Endothelial cell of umbilical vein (primary cell): ENCODE data around the gene KRTAP2-1.

Experiments
- MYC ChIP-seq: IDR thresholded peaks from one replicate; pipeline ENCODE4 v1.6.1; 2011; ENCODE audit warnings: mild to moderate bottlenecking, low read depth, low read length
- POLR2A ChIP-seq: IDR thresholded peaks from 2 replicates; pipeline ENCODE4 v1.6.1; 2012; ENCODE audit warnings: low read depth, mild to moderate bottlenecking, control low read depth, low read length
- POLR2AphosphoS5 ChIP-seq: IDR thresholded peaks from 2 replicates; pipeline ENCODE4 v1.6.1; 2012; ENCODE audit warnings: low read depth, mild to moderate bottlenecking, control low read depth, low read length, moderate library complexity; ENCODE audit not compliant: insufficient read depth
- TF ChIP-seq, protein P1 (sequence below), 2 donors: IDR thresholded peaks; 1 replicate in 1 of 2; 2 replicates in 1 of 2; pipeline ENCODE4 v1.5.1; 2011; ENCODE audit warnings: low read length in 2 of 2, mild to moderate bottlenecking in 2 of 2, moderate library complexity in 2 of 2, control low read depth in 1 of 2, inconsistent platforms in 1 of 2, low read depth in 1 of 2; ENCODE audit not compliant: insufficient read depth in 1 of 2; ENCODE audit errors: extremely low read depth in 1 of 2

DNA sequence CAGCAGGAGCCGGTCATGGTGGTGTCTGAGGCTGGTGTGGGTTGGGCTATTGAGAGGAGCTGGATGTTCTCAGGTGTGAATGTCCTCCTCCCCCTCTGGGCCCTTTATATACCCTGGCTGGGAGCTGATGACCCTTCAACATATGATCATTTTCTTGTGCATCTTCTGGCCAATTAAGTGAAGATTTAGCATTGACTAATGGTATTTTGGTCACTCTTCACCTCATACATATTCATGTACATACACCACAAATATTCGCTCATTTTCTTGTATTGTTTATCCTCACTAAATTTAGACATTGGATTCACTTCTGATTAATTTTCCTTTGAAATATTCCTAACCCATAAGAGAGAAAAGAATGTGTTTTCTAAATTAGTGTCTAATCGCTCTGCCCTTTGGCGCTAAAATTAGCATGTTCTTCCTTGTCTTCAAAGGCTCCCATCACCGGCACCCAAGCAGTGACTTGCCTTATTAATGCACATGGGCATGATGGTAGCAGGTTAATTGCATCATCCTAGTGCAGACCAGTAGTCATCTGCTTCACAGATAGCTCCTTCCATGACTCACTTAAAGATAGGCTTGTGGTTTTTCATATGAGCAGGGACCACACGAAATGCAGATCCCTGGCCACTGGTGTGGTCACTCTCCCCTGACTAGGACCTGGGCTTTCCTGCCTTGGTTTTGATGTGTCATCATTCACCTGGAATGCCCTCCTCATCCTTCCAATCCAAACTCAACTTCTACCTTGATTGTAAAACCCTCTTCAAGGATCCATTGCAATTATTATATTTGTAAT is 18.9 kb upstream of the KRTAP2-1 start, which contains the start of gene KRTAP2-4:
- no peak for TF ChIP-seq MYC
- TF ChIP-seq, protein P1, sequence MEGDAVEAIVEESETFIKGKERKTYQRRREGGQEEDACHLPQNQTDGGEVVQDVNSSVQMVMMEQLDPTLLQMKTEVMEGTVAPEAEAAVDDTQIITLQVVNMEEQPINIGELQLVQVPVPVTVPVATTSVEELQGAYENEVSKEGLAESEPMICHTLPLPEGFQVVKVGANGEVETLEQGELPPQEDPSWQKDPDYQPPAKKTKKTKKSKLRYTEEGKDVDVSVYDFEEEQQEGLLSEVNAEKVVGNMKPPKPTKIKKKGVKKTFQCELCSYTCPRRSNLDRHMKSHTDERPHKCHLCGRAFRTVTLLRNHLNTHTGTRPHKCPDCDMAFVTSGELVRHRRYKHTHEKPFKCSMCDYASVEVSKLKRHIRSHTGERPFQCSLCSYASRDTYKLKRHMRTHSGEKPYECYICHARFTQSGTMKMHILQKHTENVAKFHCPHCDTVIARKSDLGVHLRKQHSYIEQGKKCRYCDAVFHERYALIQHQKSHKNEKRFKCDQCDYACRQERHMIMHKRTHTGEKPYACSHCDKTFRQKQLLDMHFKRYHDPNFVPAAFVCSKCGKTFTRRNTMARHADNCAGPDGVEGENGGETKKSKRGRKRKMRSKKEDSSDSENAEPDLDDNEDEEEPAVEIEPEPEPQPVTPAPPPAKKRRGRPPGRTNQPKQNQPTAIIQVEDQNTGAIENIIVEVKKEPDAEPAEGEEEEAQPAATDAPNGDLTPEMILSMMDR (IDR thresholded peaks at IDR 0.05; ENCODE audit: extremely low read depth in 1 of 2, insufficient read depth in 1 of 2, low read depth in 1 of 2, low read length in 2 of 2), result no peak
- TF ChIP-seq POLR2AphosphoS5, result no peak
- no peak for TF ChIP-seq POLR2A
